ENCODE measurements around the gene AJM1. TPM values are rescaled to one million over a fixed set of nuclear protein-coding genes. Genes with fewer than 3 reads are reported as not detected.

Gene AJM1
- total RNA-seq, 1 experiment from 2014 or later: 1.8 TPM

- Histone ChIP-seq H3K27me3 (ENCODE audit: insufficient read depth, low read length) (no peaks in the 10 kb centered on the region), H4K20me1 (ENCODE audit: control insufficient read depth, insufficient read depth, insufficient read length) (peaks cover 4% of the 10 kb centered on the region), H3K4me1 (ENCODE audit: insufficient read depth, low read length) (no peaks in the 10 kb centered on the region), H2BK20ac (ENCODE audit: low read depth, low read length, poor library complexity, severe bottlenecking) (no peak overlapping the region), H3K56ac (ENCODE audit: insufficient read length, low read depth, low read length) (no peak overlapping the region), H4K91ac (ENCODE audit: insufficient read length, low read depth, low read length) (no peak overlapping the region), H3K79me1 (ENCODE audit: insufficient read depth, low read depth, low read length, poor library complexity, severe bottlenecking) (peaks cover 11% of the 10 kb centered on the region), H2AK5ac (ENCODE audit: insufficient read length, low read length) (no peak overlapping the region), H3K9ac (ENCODE audit: extremely low read depth, insufficient read length, low read length) (peak overlapping the region; percentile 73), H2BK120ac (ENCODE audit: low read depth, low read length, poor library complexity, severe bottlenecking) (no peak overlapping the region), H3K4me2 (ENCODE audit: insufficient read depth, insufficient read length, low read length) (peak overlapping the region; percentile 88), H3K9me3 (ENCODE audit: control insufficient read depth, low read depth, low read length) (no peaks in the 10 kb centered on the region), H2AFZ (ENCODE audit: low read length) (no peak overlapping the region), H3K79me2 (ENCODE audit: insufficient read depth, low read length) (peaks cover 9% of the 10 kb centered on the region; the same call in 1 of the 2 replicates), H3K4ac (ENCODE audit: low read depth, low read length) (no peak overlapping the region), H3K18ac (ENCODE audit: insufficient read length, low read depth, low read length) (no peak overlapping the region), H4K8ac (replicated peaks; ENCODE audit: insufficient read length, low read depth, low read length) (no peak overlapping the region), H2BK5ac (ENCODE audit: insufficient read length, low read length) (no peak overlapping the region), H3K27ac (ENCODE audit: insufficient read length, low read depth, low read length) (no peak overlapping the region), H3K14ac (ENCODE audit: insufficient read depth, low read length) (no peak overlapping the region), H3T11ph (ENCODE audit: low read length) (no peak overlapping the region), H4K5ac (ENCODE audit: insufficient read length, low read depth, low read length) (no peak overlapping the region), H2BK15ac (ENCODE audit: low read depth, low read length) (no peak overlapping the region), H3K23ac (ENCODE audit: insufficient read length, low read depth, low read length) (no peak overlapping the region), H2BK12ac (ENCODE audit: insufficient read length, low read depth, low read length) (no peak overlapping the region), H3K23me2 (ENCODE audit: insufficient read length, low read depth, low read length, poor library complexity, severe bottlenecking) (peaks cover 15% of the 10 kb centered on the region)
- Mint-ChIP-seq H3K27me3 (ENCODE audit: low read depth) (peaks cover 10% of the 10 kb centered on the region), H3K27ac (no peak overlapping the region; a peak in 2 of 7 replicates), H3K9me3 (no peaks in the 10 kb centered on the region), H3K4me1 (peaks cover 16 to 27% of the 10 kb centered on the region in 2 experiments), H3K4me3 (peak overlapping the region; percentile 70 to 85), H3K36me3 (ENCODE audit: insufficient read depth in 1 of 3, low read depth in 3 of 3) (peaks cover 33 to 54% (median 45%) of the 10 kb centered on the region in 3 experiments; a peak in 6 of 7 replicates)
- no peak for TF ChIP-seq CTCF (conservative IDR thresholded peaks at IDR 0.05)
- no CpG with 5 or more reads among the region's 14 CpGs for WGBS (ENCODE audit: extremely low coverage, insufficient read length, low lambda C conversion rate)
- no peak for DNase-seq
These were observed 33.5 kb upstream of the AJM1 start for GRCh38 chr9:136808806-136809158.
